Body of pancreas (tissue), 4 donors: ENCODE data around the gene S100A1.

ENCODE experiments used
- CTCF ChIP-seq, 7 experiments: fragments of 450-650 bp in 4 of 7; fragments of 200-600 bp in 3 of 7; sonication (generic) in 3 of 7; IDR thresholded peaks; one replicate each; pipeline ENCODE4 v1.5.1; 2016 to 2019; ENCODE audit warnings: antibody characterized with exemption in 7 of 7
- POLR2A ChIP-seq, 3 donors: fragments of 450-650 bp; IDR thresholded peaks; one replicate each; pipeline ENCODE4 v1.6.1; 2016; ENCODE audit warnings: antibody characterized with exemption in 3 of 3, mild to moderate bottlenecking in 2 of 3

GRCh38 chr1:153667439-153667838, 39.2 kb downstream of the S100A1 start:
- TF ChIP-seq CTCF (IDR thresholded peaks at IDR 0.05) (no peak), POLR2A (IDR thresholded peaks at IDR 0.05) (no peak)
